GM12864 (cell line): ENCODE results near the gene IRF2.
A peak's percentile ranks its signal among the peaks of the same experiment; 100 is the strongest.

ENCODE experiments used
- DNase-seq: peaks from one replicate; pipeline ENCODE4 v3.0.0-alpha.2; 2011; ENCODE audit warnings: low read depth
- H3K4me3 ChIP-seq: 2 replicates; pipeline ENCODE4 v1.5.1; 2011; ENCODE audit warnings: mild to moderate bottlenecking, low read depth, low read length, control low read depth
- TF ChIP-seq, protein P1 (sequence below): IDR thresholded peaks from 2 replicates; pipeline ENCODE4 v1.5.1; 2011; ENCODE audit warnings: low read depth, mild to moderate bottlenecking, moderate library complexity, low read length, control low read depth, inconsistent platforms; ENCODE audit errors: missing control alignments

Gene IRF2

DNA sequence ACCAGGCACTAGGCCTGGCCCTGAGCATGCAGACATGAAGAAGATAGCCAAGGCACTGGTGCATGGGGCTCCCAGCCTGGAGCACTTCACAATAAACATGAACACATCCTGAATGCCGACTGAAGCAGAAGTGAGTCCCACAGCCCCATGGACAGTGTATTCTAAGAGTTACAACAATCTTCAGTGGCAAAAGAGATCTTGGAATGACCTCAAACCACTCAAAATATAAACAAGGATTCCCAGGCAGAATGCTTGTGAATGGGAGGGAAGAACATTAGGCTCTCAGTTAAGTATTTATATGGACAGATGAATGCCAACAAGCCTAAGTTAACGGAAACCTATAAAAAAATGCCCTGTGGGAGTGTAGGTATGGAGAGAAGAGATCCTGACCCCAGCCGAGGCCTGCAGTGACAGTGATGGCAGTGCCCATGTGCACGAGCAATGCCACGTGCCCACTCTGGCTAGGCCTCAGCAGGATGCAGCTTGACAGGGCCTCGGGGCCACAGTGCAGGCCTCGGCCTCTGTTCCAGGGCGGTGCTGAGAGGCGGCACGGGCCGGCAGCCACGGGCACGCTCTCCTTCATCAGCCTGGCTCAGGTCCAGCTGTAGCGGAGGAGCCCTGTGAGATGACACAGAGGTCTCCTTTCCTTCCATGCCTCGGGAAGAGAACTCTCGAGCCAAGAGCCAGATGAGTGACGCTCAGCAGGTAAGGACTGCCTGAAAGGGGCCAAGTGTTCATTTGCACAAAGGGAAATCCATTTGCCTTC, 49.2 kb downstream of the IRF2 start:
- DNase-seq: no peak
- TF ChIP-seq, protein P1, sequence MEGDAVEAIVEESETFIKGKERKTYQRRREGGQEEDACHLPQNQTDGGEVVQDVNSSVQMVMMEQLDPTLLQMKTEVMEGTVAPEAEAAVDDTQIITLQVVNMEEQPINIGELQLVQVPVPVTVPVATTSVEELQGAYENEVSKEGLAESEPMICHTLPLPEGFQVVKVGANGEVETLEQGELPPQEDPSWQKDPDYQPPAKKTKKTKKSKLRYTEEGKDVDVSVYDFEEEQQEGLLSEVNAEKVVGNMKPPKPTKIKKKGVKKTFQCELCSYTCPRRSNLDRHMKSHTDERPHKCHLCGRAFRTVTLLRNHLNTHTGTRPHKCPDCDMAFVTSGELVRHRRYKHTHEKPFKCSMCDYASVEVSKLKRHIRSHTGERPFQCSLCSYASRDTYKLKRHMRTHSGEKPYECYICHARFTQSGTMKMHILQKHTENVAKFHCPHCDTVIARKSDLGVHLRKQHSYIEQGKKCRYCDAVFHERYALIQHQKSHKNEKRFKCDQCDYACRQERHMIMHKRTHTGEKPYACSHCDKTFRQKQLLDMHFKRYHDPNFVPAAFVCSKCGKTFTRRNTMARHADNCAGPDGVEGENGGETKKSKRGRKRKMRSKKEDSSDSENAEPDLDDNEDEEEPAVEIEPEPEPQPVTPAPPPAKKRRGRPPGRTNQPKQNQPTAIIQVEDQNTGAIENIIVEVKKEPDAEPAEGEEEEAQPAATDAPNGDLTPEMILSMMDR: no peak
- no peak overlapping the region for H3K4me3 ChIP-seq

DNA sequence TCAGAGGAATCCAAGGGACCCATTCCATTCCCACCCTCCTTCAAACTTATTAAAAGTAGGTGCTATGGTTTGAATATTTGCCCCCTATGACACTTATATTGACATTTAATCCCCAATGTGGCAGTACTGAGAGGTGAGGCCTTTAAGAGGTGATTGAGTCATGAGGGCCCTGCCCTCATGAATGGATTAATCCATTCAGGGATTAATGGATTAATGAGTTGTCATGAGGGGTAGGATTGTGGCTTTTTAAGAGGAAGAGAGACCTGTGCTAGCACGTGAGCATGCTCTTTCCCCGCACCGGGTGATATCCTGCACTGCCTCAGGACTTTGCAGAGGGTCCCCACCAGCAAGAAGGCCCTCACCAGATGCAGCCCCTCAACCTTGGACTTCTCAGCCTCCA, 50.1 kb downstream of the IRF2 start:
- no peak for DNase-seq
- TF ChIP-seq, protein P1: no peak

DNA sequence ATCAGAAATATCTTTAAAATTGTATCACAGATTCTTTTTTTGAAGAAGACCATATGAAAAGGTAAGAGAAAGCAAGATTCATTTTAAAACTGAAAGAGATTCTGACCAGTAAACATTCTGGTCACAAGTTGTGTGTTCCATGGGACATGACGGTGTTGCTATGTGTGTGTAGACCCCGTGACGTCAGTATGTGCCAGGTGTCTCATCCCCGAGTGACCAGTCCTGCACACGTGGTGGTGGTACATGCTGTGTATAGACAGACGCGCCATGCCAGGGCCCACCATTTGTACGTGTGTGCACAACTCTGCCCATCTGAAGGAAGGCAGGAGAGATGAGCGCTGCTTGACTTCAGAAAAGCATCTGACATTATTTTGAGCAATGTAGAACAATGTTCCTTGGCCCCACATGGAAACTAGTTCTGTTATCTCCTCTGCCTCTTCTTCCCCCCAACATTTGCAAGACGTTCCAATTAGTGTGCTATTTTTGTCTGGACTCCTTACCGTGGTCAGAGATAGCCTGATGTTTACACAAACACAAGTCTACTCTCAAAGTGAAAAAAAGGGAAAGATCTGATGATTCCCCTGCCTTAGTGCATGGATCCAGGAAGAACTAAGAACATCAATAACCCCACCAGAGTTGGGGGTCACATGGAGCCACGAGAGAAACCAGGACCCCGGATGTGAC, 51.2 kb downstream of the IRF2 start:
- DNase-seq: no peak
- TF ChIP-seq, protein P1: no peak

More for the DNA sequence above, 50.1 kb downstream of the IRF2 start:
- H3K4me3 ChIP-seq: no peak overlapping the region

DNA sequence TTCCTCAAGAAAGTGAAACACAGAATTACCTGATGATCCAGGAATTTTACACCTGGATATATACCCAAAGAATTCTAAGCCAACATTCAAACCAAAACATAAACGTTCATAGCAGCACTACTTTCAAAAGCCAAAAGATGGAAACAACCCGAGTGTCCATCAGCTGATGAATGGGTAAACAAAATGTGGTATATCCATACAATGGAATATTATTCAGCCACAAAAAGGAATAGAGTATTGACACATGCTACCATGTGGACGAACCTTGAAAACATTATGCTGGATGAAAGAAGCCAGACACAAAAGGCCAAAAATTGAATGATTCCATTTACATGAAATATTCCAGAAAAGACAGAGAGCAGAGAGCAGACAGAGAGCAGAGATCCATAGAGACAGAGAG, 52.0 kb downstream of the IRF2 start:
- H3K4me3 ChIP-seq: no peak overlapping the region
- no peak for DNase-seq
- TF ChIP-seq, protein P1: no peak

More for the DNA sequence above, 51.2 kb downstream of the IRF2 start:
- H3K4me3 ChIP-seq: no peak overlapping the region

DNA sequence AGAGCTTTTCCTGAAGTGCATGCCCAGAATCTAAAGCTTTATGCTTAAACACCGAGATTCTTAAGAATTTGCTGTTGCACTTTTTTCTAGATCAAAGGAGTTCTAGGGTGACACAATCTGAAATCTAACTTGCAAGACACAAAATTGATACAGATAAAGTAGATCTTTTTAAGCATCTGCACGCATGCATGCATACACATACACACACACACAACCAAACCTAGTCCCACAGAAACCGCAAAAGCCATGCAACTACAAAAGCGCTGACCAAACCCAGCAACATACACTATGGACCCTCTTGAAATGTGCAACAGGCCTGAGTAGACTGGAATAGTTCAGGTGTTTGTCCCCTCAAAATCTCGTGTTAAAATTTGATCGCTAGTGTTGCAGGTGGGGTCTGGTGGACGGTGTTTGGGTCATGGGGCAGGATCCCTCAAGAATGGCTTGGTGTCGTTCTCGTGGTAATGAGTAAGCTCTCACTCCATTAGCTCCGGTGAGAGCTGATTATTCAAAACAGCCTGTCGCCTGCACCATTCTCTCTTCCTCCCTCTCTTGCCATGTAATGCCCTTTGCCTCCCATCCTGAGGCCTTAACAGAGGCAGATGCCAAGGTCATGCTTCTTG, 52.7 kb downstream of the IRF2 start:
- TF ChIP-seq, protein P1: no peak
- no peak overlapping the region; the same call in 1 of the 2 replicates for H3K4me3 ChIP-seq
- no peak for DNase-seq

DNA sequence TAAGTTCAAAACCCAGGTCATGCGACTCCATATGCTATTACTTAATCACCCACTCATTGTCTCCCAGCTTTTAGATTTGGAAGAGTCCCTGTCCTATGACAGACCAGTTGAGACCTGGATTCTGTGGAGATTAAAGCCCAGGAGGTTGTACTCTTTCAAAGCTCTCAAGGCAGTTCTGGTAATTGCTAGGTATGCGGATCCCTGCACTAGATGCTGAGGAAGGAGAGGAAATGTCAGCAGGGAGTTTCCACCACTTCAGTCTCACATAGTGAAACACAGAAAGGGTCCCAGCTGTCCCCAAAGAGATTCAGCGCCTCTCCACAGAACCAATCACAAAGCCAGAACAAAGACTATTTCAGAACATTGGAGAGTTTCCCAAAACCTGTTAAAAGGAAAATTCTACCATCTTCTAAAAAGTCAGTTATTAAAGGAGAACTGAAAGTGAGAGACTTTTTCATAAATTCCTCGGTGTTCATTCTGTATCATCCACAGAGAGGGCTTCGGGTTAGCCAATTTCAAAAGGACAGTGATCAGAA, 53.4 kb downstream of the IRF2 start:
- no peak overlapping the region; the same call in 1 of the 2 replicates for H3K4me3 ChIP-seq
- DNase-seq: peak; percentile 60
- TF ChIP-seq, protein P1: no peak
